T-helper 2 cell treated with Interferon-gamma antibody and Interleukin-4, amounts not matched to agents 100 ng/mL and 5 ng/mL, for 36 hours (primary cell): Measurements from ENCODE around the gene KPNB1. TPM values are rescaled to one million over a fixed set of nuclear protein-coding genes. Genes with fewer than 3 reads are reported as not detected.

Experiments
- intact Hi-C: fragments of 100-400 bp; cut with micrococcal nuclease; formaldehyde crosslinking; loops from one replicate; pipeline ENCODE4 v1.15.1; 2023
- total RNA-seq: library from RNA; stranded (reverse); gene quantifications from 2 replicates; pipeline ENCODE4 v1.2.3, GENCODE V29; 2022

Gene KPNB1
- 542 and 543 TPM in 2 replicates for total RNA-seq

- intact Hi-C loops: loop anchor here (1.0 to 5.0 kb wide), 4 partner anchors 11 to 462 kb away; partner anchors contain the start of genes CDC27, LRRC46, MRPL10 and SP2
Observed at GRCh38 chr17:47649153-47649971, at the start of gene KPNB1. Gene KPNB1, plus strand, starts transcription at chr17:47649919. Its CDS starts 326 bp downstream, at chr17:47650245.

- intact Hi-C loops: no loop called here
Observed at GRCh38 chr17:47603830-47604597, 45.7 kb upstream of the KPNB1 start.

GRCh38 chr17:47604598-47604927 lies 45.2 kb upstream of the KPNB1 start:
- intact Hi-C loops: no loop called here

GRCh38 chr17:47605011-47605410 lies 44.7 kb upstream of the KPNB1 start:
- intact Hi-C loops: no loop called here

GRCh38 chr17:47607481-47607880 lies 42.2 kb upstream of the KPNB1 start:
- intact Hi-C loops: no loop called here

- intact Hi-C loops: loop anchor here (10.0 kb wide), 1 partner anchor 387 kb away; no protein-coding TSS in a partner anchor
Observed at GRCh38 chr17:47611372-47612350, 38.1 kb upstream of the KPNB1 start.

GRCh38 chr17:47615766-47616424 lies 33.8 kb upstream of the KPNB1 start:
- intact Hi-C loops: loop anchor here (2.0 to 10.0 kb wide), 2 partner anchors 253 to 391 kb away; no protein-coding TSS in a partner anchor

GRCh38 chr17:47618410-47618809 lies 31.3 kb upstream of the KPNB1 start:
- intact Hi-C loops: loop anchor here (10.0 kb wide), 1 partner anchor 394 kb away; no protein-coding TSS in a partner anchor

GRCh38 chr17:47620503-47621245 lies 29.0 kb upstream of the KPNB1 start:
- intact Hi-C loops: no loop called here

GRCh38 chr17:47621293-47622179 lies 28.2 kb upstream of the KPNB1 start:
- intact Hi-C loops: no loop called here

- intact Hi-C loops: no loop called here
Observed at GRCh38 chr17:47622180-47622549, 27.6 kb upstream of the KPNB1 start.

- intact Hi-C loops: no loop called here
Observed at GRCh38 chr17:47624727-47625068, 25.0 kb upstream of the KPNB1 start.

- intact Hi-C loops: no loop called here
Observed at GRCh38 chr17:47628014-47628566, 21.6 kb upstream of the KPNB1 start.

- intact Hi-C loops: no loop called here
Observed at GRCh38 chr17:47629826-47630225, 19.9 kb upstream of the KPNB1 start.

- intact Hi-C loops: no loop called here
Observed at GRCh38 chr17:47630614-47631013, 19.1 kb upstream of the KPNB1 start.

GRCh38 chr17:47632991-47633390 lies 16.7 kb upstream of the KPNB1 start:
- intact Hi-C loops: no loop called here

GRCh38 chr17:47633996-47634395 lies 15.7 kb upstream of the KPNB1 start:
- intact Hi-C loops: no loop called here

GRCh38 chr17:47634870-47635269 lies 14.8 kb upstream of the KPNB1 start:
- intact Hi-C loops: no loop called here

- intact Hi-C loops: no loop called here
Observed at GRCh38 chr17:47635734-47636133, 14.0 kb upstream of the KPNB1 start.
